Fibroblast of skin of left biceps (primary cell): ENCODE measurements around the gene TPI1.
"Not testable (repeated sequence)": the region's sequence is repeated elsewhere in the genome, so short reads cannot be mapped to it uniquely, and the experiment has no call there.

ENCODE experiments used
- DNase-seq, 2 experiments: peaks; one replicate each; pipeline ENCODE4 v3.0.0-alpha.2; 2013; ENCODE audit warnings: low read depth in 2 of 2

The TPI1 gene

GRCh38 chr12:6892683-6893082 lies 25.4 kb downstream of the TPI1 start:
- not testable (repeated sequence) for DNase-seq

- no peak for DNase-seq
Observed at GRCh38 chr12:6894321-6894720, 27.0 kb downstream of the TPI1 start.

- DNase-seq, result no peak
Observed at GRCh38 chr12:6896846-6897435, 29.6 kb downstream of the TPI1 start.

GRCh38 chr12:6899427-6899826 lies 32.1 kb downstream of the TPI1 start:
- DNase-seq, result no peak

- DNase-seq, result no peak
Observed at GRCh38 chr12:6899837-6900519, 32.6 kb downstream of the TPI1 start.

- DNase-seq, result no peak
Observed at GRCh38 chr12:6902448-6902847, 35.1 kb downstream of the TPI1 start.

GRCh38 chr12:6903722-6904121 lies 36.4 kb downstream of the TPI1 start:
- no peak for DNase-seq

- peak; percentile 83 to 89 for DNase-seq
Observed at GRCh38 chr12:6904280-6905276, 37.2 kb downstream of the TPI1 start, which contains the start of gene LRRC23. Gene LRRC23 (plus strand): TSS chr12:6904822. CDS start chr12:6905634, 812 bp downstream.

GRCh38 chr12:6905414-6906040 lies 38.2 kb downstream of the TPI1 start:
- DNase-seq, result no peak

GRCh38 chr12:6908141-6908540 lies 40.8 kb downstream of the TPI1 start:
- not testable (repeated sequence) for DNase-seq

GRCh38 chr12:6909421-6910145 lies 42.3 kb downstream of the TPI1 start:
- no peak for DNase-seq

GRCh38 chr12:6912164-6912935 lies 45.0 kb downstream of the TPI1 start:
- DNase-seq, result no peak

GRCh38 chr12:6914246-6914946 lies 47.1 kb downstream of the TPI1 start, which contains the start of gene ENO2:
Gene ENO2 (plus strand): TSS chr12:6914580. CDS start chr12:6915833, 1,253 bp downstream.
- DNase-seq, result no peak

GRCh38 chr12:6914947-6915788 lies 47.8 kb downstream of the TPI1 start:
- no peak for DNase-seq

- no peak for DNase-seq
Observed at GRCh38 chr12:6915789-6916285, 48.5 kb downstream of the TPI1 start.

GRCh38 chr12:6916426-6917200 lies 49.3 kb downstream of the TPI1 start:
- DNase-seq, result no peak

GRCh38 chr12:6917491-6918231 lies 50.3 kb downstream of the TPI1 start:
- DNase-seq, result no peak
